ENCODE data around the gene PLS1.

The PLS1 gene

DNA sequence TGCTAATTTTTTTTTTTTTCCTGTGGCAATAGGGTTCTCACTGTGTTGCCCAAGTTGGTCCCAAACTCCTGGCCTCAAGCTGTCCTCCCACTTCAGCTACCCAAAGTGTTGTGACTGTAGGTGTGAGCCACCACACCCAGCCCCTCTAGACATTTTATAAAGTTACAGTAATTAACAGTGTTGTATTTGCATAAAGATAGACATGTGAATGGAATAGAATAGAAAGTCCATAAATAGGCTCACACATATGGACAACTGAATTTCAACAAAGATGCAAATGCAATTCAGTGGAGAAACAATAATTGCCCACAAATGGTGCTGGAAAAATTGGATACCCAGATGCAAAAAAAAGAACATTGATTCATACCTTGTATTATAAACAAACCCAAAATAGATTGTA is 39.9 kb downstream of the PLS1 start:
- H3K4me3 ChIP-seq (ENCODE audit: low read depth in 1 of 2, low read length in 2 of 2) = no peak overlapping the region
- H3K36me3 ChIP-seq (ENCODE audit: insufficient read depth, low read length) = no peaks in the 10 kb centered on the region
- H3K4me2 ChIP-seq (ENCODE audit: insufficient read depth, low read length) = no peak overlapping the region
- no peak overlapping the region for H3K9ac ChIP-seq (ENCODE audit: low read depth, low read length)
- H3K9me3 ChIP-seq (ENCODE audit: insufficient read depth, low read length, severe bottlenecking) = no peaks in the 10 kb centered on the region
- H3K79me2 ChIP-seq (ENCODE audit: insufficient read depth, low read length) = no peaks in the 10 kb centered on the region
- DNase-seq = no peak
- H2AFZ ChIP-seq (ENCODE audit: low read depth, low read length) = no peak overlapping the region
- no peaks in the 10 kb centered on the region for H3K4me1 ChIP-seq (ENCODE audit: insufficient read depth, low read length)
- no peaks in the 10 kb centered on the region for H4K20me1 ChIP-seq (ENCODE audit: insufficient read depth, low read length)
- no peaks in the 10 kb centered on the region for H3K27me3 ChIP-seq (ENCODE audit: insufficient read depth, low read length, poor library complexity)
- ATAC-seq (ENCODE audit: insufficient read depth, low read depth) = no peak
- H3K27ac ChIP-seq (ENCODE audit: low read length) = no peak overlapping the region
- TF ChIP-seq, protein P1, sequence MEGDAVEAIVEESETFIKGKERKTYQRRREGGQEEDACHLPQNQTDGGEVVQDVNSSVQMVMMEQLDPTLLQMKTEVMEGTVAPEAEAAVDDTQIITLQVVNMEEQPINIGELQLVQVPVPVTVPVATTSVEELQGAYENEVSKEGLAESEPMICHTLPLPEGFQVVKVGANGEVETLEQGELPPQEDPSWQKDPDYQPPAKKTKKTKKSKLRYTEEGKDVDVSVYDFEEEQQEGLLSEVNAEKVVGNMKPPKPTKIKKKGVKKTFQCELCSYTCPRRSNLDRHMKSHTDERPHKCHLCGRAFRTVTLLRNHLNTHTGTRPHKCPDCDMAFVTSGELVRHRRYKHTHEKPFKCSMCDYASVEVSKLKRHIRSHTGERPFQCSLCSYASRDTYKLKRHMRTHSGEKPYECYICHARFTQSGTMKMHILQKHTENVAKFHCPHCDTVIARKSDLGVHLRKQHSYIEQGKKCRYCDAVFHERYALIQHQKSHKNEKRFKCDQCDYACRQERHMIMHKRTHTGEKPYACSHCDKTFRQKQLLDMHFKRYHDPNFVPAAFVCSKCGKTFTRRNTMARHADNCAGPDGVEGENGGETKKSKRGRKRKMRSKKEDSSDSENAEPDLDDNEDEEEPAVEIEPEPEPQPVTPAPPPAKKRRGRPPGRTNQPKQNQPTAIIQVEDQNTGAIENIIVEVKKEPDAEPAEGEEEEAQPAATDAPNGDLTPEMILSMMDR (IDR thresholded peaks at IDR 0.05; ENCODE audit: borderline replicate concordance, extremely low read depth, low read length, poor library complexity, severe bottlenecking) = no peak
- TF ChIP-seq EZH2 (IDR thresholded peaks at IDR 0.05; ENCODE audit: borderline replicate concordance, low read depth, low read length, severe bottlenecking) = no peak

DNA sequence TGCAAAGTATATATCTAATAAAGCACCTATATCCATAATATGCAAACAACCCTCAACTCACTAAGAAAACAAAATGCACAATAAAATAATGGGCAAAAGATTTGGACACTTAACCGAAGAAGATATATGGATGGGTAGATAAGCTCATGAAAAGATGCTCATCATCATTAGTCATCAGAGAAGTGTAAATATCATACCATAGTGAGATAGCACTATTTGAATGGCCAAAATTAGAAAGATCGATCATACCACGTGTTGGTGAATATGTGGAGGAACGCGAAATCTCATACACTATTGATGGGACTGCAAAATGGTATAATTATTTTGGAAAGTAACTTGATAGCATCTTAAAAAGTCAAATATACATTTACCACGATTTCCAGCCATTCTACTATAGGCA is 40.5 kb downstream of the PLS1 start:
- no peak overlapping the region for H3K9ac ChIP-seq (ENCODE audit: low read depth, low read length)

DNA sequence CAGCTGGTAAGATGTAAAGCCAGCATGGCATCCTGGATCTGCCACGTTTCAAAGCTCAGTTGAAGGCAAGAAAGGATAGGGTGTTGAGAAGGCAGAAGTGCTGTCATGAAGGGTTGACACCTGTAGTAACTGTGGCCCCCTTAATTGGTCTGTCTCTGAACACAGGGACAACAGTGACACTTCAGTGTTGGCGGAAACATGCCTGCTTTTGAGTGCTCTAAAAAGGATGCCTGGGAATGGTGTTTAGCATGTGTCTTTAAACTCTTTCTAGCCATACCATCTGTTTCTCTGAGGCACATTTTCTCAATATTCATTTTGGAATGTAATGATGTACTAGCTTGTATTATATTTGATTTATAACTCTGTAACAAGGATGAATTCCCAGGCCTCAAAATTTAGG is 42.1 kb downstream of the PLS1 start:
- Histone ChIP-seq H3K27me3 (ENCODE audit: insufficient read depth, low read length, poor library complexity) (no peaks in the 10 kb centered on the region), H2AFZ (ENCODE audit: low read depth, low read length) (no peak overlapping the region), H3K36me3 (ENCODE audit: insufficient read depth, low read length) (no peaks in the 10 kb centered on the region), H3K9ac (ENCODE audit: low read depth, low read length) (no peak overlapping the region), H3K9me3 (ENCODE audit: insufficient read depth, low read length, severe bottlenecking) (no peaks in the 10 kb centered on the region), H3K27ac (ENCODE audit: low read length) (no peak overlapping the region), H3K4me1 (ENCODE audit: insufficient read depth, low read length) (no peaks in the 10 kb centered on the region), H3K79me2 (ENCODE audit: insufficient read depth, low read length) (no peaks in the 10 kb centered on the region), H4K20me1 (ENCODE audit: insufficient read depth, low read length) (no peaks in the 10 kb centered on the region), H3K4me3 (ENCODE audit: low read depth in 1 of 2, low read length in 2 of 2) (no peak overlapping the region), H3K4me2 (ENCODE audit: insufficient read depth, low read length) (no peak overlapping the region)
- DNase-seq (no peak), ATAC-seq (ENCODE audit: insufficient read depth, low read depth) (no peak)
- no peak for TF ChIP-seq EZH2 (IDR thresholded peaks at IDR 0.05; ENCODE audit: borderline replicate concordance, low read depth, low read length, severe bottlenecking)
- TF ChIP-seq, protein P1 (IDR thresholded peaks at IDR 0.05; ENCODE audit: borderline replicate concordance, extremely low read depth, low read length, poor library complexity, severe bottlenecking) = no peak

More for the DNA sequence above, 40.5 kb downstream of the PLS1 start:
- no peak for DNase-seq
- Histone ChIP-seq H2AFZ (ENCODE audit: low read depth, low read length) (no peak overlapping the region), H3K4me3 (ENCODE audit: low read depth in 1 of 2, low read length in 2 of 2) (no peak overlapping the region), H3K27me3 (ENCODE audit: insufficient read depth, low read length, poor library complexity) (no peaks in the 10 kb centered on the region), H3K9me3 (ENCODE audit: insufficient read depth, low read length, severe bottlenecking) (no peaks in the 10 kb centered on the region), H4K20me1 (ENCODE audit: insufficient read depth, low read length) (no peaks in the 10 kb centered on the region), H3K79me2 (ENCODE audit: insufficient read depth, low read length) (no peaks in the 10 kb centered on the region), H3K4me1 (ENCODE audit: insufficient read depth, low read length) (no peaks in the 10 kb centered on the region), H3K36me3 (ENCODE audit: insufficient read depth, low read length) (no peaks in the 10 kb centered on the region), H3K27ac (ENCODE audit: low read length) (no peak overlapping the region), H3K4me2 (ENCODE audit: insufficient read depth, low read length) (no peak overlapping the region)
- ATAC-seq (ENCODE audit: insufficient read depth, low read depth) = no peak
- TF ChIP-seq, protein P1 (IDR thresholded peaks at IDR 0.05; ENCODE audit: borderline replicate concordance, extremely low read depth, low read length, poor library complexity, severe bottlenecking) = no peak
- TF ChIP-seq EZH2 (IDR thresholded peaks at IDR 0.05; ENCODE audit: borderline replicate concordance, low read depth, low read length, severe bottlenecking) = no peak

DNA sequence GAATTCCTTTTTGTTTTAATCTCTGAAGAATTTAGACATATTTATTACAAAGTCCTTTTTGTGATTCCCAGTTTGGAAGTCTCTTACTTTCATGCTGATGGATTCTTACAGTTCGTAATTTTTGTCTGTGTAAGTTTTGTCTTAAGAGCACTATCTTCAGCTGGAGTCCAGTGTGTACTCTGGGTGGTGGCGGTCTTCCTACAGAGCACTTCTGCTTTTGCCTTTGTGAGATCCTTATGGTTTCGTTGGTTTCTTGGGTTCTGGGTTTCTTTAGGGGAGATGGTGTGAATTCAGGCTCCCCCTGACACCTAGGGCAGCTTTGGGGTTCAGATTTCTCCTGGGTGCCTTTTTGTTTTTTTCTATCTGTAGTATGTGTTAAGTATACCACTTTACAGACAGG is 45.3 kb downstream of the PLS1 start:
- Histone ChIP-seq H4K20me1 (ENCODE audit: insufficient read depth, low read length) (no peaks in the 10 kb centered on the region), H3K36me3 (ENCODE audit: insufficient read depth, low read length) (no peaks in the 10 kb centered on the region), H3K4me3 (ENCODE audit: low read depth in 1 of 2, low read length in 2 of 2) (no peak overlapping the region), H3K4me2 (ENCODE audit: insufficient read depth, low read length) (no peak overlapping the region), H3K27ac (ENCODE audit: low read length) (no peak overlapping the region), H3K9ac (ENCODE audit: low read depth, low read length) (no peak overlapping the region), H2AFZ (ENCODE audit: low read depth, low read length) (no peak overlapping the region), H3K79me2 (ENCODE audit: insufficient read depth, low read length) (no peaks in the 10 kb centered on the region), H3K4me1 (ENCODE audit: insufficient read depth, low read length) (no peaks in the 10 kb centered on the region), H3K9me3 (ENCODE audit: insufficient read depth, low read length, severe bottlenecking) (no peaks in the 10 kb centered on the region), H3K27me3 (ENCODE audit: insufficient read depth, low read length, poor library complexity) (no peaks in the 10 kb centered on the region)
- no peak for ATAC-seq (ENCODE audit: insufficient read depth, low read depth)
- no peak for TF ChIP-seq EZH2 (IDR thresholded peaks at IDR 0.05; ENCODE audit: borderline replicate concordance, low read depth, low read length, severe bottlenecking)
- TF ChIP-seq, protein P1 (IDR thresholded peaks at IDR 0.05; ENCODE audit: borderline replicate concordance, extremely low read depth, low read length, poor library complexity, severe bottlenecking) = no peak
- DNase-seq = no peak
